HG03064 (cell line): ENCODE measurements around the gene SMIM32.

Source experiments
- ATAC-seq: cut with Tn5 transposase; IDR thresholded peaks from one replicate; pipeline ENCODE4 v1.9.1; 2021; ENCODE audit warnings: low read depth; ENCODE audit not compliant: unreplicated experiment

Gene SMIM32

DNA sequence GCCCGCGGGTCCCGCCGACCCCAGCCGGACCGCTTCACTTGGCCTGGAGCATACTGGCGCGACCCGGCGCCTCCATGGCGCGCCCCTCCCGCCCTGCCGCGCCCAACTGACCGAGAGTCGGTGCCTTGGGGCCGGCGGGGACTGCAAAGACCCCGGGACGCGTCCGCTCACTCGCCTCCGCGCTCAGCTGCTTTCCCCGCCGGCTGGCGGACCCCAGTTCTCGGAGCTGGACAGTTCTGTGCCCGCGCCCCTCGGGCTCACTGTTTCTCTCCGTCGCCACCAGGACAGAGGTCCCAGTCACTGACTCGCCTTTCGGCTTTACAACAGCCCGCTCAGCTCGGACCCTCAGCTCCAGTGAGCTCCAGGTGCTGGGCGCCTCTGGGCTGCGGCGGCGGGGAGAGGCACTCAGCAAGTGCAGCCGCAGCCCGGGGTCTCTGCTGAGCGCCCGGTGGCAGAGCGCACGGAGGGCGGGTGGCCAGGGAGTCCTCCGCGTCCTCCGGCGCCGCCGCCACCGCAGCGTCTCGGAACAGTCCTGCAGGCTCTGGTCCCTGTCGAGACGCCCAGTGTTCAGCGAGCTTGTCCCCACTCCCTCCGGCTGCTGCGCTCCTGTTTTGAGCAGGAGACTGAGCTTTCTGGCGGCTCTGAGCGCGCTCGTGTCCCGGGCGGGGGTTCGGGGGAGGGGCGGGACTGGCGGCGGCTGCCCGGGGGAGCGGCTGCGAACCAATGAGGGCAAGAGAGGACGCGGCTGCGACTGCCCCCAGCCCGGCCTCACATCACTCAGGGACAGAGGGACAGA, at the start of gene SMIM32:
Gene SMIM32, minus strand, starts transcription at position 637 of the 796 bp plus-strand sequence. CDS start 638 bp downstream, outside the sequence.
- no peak for ATAC-seq

DNA sequence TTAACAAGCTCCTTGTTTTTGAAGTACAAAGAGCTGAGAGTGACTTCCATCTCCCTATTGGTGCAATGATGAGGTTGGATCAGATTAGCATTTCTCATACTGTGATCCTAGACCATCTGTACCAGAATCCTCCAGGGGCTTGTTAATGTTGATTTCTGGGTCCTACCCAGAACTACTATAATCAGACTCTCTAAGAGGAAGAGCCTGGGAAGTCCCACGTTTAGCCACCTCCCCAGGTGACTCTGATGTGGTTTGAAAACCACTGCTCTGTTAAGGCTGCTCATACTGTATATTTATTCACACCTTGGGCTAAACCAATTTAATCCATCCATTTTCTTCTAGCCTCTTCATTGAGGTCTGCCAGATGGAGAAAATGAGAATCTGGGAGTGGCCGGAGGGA, 49.6 kb upstream of the SMIM32 start:
- ATAC-seq: peak; percentile 62

DNA sequence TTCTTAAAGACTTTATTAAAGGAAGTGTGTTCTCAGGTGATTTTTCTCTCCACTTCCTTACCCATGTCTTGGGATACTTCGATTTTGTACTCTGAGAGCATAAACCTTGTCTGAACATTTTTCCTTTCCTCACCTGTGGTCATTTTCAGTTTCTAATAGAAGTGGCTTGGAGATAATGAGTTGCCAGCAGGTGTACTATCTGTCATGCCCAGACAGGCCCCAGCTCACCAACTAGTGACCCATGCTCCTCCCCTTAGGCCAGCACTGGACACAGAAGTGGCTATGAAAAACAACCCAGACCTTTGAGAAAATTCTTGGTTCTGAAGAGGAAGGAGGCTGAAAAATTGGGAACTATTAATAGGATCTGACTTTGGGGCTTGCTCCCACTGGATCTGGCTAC, 49.2 kb upstream of the SMIM32 start:
- ATAC-seq: peak; percentile 76

DNA sequence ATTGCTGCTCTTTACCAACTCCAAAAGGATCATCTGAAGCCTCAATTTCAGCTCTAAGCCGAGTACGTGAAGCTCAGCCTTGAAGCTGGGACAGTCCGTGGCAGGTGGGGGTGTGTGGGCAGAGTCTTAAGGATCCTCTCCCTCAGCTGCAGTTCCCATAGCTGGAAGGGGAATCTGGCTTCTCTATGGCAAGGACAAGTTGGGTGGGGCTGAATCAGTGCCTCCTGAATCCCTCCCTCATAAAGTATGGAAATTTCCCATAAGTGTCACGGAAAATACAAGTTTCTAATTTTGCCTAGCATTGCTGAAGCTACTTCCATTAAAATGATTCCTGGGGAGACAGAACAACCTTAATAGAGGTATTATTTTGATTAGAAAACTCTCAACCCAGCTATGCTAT, 47.9 kb upstream of the SMIM32 start:
- no peak for ATAC-seq

DNA sequence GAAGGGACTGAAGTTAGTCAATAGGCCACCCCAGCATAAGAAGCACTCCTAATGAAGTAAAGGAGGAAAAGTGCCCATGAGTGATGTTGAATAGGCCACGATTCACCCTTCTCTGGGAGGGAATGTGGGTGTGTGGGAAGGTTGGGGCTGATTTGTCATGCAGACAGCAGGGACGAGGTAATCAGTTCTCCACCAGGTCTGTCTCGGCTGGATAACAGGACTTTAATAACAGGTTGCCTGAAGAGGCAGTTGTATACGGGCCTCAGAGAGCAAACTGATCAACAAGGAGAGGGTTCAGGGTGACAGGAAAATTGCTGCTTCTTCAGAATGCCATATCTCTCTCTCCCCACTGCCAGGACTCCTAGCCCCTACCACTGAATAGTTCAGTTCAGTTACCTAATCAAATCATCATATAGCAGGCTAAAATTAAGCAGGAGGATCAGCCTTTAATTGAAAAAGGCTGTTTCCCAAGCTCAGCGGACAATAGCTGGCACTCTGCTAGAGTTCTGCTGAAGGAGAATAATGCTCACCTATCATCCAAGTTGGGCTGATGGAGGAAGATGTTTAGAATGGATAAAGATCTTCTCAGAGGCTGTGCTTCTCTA, 43.6 kb upstream of the SMIM32 start:
- no peak for ATAC-seq

DNA sequence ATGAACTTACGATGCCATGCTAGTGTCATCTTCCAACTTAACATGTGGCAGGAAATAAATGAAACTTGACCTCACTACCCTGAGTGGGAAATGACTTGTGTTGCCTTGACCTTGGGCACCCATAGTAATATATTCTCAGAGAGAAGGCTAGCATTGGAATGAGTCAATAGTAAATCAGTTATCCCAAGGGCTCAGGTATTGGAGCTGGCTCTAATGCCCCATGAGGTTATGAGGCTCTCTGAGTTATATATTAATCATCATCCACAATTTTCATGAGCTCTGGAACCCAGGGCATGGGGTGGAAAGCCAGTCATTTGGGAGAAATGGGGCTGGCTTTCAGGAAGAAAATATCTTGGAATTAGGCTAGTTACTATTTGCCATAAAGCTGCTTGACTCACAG, 42.4 kb upstream of the SMIM32 start:
- ATAC-seq: no peak

DNA sequence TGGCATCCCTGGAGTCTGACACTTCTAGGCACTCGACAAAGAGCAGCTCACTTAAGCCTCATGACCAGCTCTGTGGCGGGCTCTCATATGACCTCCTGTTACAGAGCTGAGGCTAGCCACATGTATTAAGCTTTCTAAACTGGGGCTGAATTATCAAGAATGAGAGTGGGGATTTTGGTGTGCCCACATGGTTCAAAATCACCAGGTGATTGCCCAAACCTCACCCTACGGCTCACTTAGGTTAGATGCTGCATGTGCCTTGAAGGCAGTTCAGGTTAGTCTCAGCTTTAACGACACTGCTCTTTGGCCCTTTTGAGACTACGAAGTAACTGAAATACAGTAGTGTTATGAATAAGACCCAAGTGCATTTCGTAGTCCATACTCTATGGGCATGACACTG, 39.4 kb upstream of the SMIM32 start:
- peak; percentile 60 for ATAC-seq

DNA sequence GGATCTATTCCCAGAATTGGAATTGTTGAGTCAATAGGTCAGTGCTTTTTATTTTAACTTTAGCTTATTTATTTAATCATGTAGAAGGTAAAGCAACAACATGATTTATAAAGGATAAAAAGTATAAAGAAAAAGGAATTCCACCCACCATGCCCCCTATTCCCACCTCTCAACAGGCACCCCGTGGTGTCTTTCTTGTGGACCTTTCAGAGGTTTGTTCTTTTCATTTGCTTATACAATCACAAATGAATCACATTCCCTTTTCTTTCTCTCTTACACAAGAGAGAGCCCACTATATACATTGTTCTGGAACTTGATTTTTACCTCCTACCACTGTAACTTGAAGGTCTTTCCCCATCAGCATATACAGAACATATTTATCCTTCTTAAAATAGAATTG, 37.2 kb upstream of the SMIM32 start:
- no peak for ATAC-seq

DNA sequence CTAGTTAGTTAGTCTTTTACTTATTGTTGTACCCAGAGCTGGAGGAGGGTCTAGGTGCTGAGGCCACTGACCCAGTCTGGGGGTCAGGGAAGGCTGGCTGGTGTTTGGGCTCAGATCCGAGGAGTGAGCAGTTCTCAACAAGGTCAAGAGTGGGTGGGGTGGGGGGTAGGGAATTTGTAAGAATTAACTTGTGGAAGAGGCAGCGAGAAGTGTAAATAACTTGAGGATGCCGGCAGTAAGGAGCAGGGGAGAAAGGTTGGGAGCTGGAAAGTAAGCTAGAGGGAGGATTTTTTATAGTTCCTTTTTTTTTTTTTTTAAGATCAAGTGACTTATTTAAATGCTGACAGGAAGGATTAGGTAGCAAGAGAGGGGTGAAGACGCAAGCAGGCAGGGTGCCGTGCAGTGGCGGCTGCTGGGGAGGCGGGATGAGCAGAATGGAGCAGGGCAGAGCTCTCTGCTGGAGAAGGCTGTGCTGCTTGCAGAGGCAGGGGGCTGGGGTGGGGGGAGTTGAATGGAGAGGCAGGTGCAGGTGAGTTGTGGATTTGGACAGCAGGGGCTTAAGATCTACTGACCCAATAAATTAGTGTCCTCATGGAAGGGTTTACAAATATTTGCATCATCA, 35.3 kb upstream of the SMIM32 start:
- ATAC-seq: no peak

DNA sequence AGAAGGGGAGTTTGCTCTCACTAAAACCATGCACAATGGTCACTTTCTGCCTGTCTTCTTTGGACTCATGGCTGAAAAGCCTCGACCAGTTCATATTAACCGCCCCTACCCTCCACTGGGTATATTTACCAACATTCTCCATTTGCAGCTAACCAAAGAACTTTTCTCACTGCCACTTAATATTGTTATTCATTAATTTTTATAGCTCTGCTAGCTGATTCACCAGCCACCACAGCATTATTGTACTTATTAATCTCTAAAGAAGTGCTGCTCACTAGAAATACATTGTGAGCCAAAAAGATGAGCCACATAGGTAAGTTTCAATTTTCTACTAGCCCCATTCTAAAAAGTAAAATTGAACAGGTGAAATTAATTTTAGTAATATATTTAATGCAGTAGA, 33.4 kb upstream of the SMIM32 start:
- ATAC-seq: no peak

DNA sequence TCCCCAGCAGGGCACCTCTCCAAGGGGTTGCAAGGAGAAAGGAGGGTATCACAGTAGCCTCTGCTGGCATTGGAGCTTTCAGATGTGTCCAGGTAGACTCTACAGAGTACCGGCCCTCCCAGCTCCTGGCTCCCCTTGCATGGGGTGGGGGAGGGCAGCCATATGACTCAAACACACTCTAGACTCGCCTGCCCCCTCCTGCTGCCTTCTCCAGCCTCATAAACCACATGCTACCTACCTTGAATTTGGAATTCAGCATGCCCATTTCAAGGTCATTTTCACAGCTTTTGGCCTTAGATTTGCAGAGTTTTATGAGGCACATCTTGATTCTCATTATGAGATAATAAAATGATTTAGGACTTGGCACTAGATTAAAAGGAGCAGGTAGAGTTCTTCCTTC, 32.8 kb upstream of the SMIM32 start:
- no peak for ATAC-seq

DNA sequence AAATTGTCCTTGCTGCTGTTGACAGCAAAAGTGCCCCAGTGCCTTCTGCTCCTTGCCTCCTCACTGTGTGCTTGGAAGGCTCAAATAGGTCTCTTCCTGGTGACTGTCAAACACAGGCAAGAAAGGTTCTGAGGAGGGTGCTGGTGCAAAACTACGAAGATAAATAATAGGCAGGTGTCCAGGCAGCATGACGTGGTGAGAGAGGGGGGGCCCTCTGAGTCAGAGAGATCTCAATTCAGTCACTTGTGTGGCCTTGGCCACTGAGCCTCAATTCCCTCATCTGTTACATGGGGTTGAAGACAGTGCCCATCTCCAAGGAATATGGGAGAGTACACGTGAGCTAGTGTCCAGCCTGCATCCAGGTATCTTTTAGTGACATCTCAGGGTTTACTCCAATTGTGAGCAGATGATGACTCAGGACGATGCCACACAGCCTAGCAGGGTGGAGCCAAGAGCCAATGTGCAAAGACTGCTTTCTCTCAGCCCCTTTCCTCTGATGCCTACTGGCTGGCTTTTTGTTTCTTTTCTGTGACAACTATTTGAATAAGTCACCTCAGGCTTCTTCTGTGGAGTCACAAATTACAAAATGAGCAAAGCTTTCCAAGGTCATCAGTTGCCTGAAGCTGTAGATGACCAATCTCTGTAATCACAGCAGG, 29.7 kb upstream of the SMIM32 start:
- ATAC-seq: no peak

DNA sequence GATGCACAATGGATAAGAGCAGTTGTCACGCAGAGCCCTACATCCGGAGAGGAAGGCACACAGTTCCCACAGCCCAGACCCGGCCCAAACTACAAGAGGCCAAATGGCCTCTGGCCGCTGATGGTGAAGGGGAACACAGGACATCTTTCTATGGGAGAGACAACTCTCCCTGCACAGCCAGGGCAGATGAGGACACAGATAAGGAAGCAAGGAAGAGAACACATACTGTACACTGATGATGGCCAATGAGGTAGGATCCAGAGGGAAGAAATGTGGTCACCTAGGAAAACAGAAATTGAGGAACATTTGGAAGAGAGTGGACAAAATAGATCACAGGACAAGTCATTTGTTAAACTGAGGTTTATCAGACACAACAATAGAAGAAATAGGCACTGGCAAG, 28.4 kb upstream of the SMIM32 start:
- ATAC-seq: no peak

DNA sequence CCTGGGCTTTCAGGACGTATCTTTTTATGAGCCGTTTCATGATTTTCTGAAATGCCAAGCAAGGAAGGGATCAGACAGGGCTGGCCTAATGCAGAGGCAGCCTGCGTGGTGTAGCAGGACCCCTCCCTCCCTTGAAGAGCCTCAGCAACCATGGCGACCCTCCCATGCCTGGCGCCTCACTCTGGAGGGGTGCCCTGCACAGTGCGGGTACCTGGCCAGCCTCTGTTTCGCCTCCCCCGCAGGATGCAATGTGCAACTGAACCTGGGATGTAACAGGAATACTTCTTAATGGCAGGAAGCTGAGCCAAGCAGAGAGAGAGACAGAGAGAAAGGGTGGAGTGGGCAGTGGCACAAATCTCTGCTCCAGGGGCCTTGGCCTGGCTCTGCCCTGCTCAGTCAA, 23.3 kb upstream of the SMIM32 start:
- no peak for ATAC-seq

DNA sequence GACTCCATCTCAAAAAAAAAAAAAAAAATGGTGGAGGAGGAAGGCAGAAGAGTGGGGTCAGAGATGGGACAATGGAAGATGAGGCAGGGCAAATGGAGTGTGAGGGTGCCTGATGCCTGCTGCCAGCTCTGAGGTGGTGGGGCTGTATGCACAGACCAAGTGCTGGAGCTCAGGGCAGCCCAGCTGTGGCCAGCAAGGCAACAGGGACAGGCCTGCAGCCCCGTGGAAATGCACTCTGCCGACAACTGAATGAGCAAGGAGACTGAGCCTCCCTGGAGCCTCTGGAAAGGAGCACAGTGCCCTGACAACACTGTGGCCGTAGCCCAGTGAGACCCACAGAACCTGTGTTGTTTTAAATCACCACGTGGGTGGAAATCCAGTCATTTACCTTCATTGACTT, 22.9 kb upstream of the SMIM32 start:
- ATAC-seq: no peak

DNA sequence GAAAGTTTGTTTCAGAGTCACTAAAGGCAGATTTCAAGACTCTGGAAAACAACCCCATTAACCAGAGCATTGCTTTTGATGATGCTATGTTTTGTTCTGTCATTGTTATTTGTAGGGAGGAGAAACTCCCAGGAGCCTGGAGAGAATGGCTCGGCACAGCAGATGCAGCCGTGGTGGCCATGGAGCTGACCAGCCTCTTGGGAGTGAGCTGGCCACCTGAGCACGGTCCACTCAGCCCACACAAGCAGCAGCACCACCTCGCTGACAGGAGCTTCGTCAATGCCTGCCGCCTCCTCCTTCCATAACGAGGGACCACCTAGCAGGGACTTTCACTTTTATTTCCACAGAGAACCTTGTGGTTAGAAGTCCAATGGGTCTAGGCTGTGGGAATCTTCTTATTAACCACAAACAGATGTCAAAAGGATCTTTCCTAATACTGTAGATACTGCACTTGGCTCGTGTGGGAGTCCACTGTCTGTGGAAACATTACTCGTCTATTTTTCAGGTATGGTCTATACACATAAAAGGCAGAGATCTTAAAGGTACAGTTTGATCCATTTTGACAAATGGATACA, 21.0 kb upstream of the SMIM32 start:
- no peak for ATAC-seq

DNA sequence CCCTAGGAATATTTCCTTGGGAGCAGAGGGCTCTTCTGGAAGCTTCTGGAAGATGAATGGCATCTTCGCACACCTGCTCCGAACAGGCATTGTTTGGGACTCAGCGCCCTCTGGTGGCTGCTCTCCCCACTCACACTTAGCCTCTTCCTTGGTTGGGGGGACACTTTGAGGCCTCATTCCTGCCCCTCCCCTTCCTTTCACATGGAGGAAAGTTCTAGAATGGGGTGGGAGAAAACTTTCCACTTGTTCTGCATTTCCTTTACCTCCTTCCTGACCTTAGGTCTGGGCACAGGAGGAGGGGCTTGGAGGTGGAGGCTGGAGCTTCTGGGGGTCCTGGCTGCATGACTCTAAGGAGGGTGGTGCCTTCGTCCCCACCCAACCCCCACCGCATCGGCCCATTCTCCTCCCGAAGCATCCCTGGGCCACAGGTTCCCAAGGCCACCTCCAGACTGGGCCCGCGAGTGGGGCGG, 19.3 kb upstream of the SMIM32 start:
- no peak for ATAC-seq

DNA sequence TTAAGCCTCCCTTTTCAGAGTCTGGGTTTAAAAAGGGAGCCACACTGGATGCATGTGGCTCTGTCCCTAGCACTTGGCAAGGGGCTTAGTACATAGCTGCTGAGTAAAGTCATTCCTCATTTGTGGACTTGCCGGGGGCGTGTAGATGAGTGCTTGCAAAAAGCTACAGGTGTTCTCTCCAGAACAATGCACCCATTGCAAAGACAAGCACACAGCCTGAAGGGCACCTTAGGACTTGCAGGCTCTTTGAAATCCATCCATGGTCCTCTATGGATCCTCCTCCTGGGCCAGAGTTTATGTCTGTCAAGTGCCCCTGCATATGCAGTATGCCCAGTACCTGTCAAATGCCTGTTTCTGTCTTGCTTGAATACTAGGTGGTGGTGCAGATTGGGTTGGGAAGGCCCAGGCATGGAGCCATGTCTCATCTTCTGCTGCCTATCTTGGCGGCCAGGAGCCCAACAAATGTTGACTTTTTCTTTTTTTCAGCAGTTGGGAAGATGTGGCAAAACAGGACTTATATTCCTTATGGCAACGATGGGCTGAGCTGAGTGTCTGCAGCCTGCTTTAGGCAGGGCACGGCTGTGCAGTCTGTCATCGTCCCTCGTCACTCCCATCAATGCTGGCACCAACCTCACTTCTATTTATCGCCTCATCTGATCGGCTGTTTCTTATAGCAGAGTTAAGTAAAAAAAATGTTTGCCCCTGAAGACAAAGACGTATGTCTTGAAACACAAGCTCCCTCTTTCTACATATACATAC, 18.5 kb upstream of the SMIM32 start:
- no peak for ATAC-seq

DNA sequence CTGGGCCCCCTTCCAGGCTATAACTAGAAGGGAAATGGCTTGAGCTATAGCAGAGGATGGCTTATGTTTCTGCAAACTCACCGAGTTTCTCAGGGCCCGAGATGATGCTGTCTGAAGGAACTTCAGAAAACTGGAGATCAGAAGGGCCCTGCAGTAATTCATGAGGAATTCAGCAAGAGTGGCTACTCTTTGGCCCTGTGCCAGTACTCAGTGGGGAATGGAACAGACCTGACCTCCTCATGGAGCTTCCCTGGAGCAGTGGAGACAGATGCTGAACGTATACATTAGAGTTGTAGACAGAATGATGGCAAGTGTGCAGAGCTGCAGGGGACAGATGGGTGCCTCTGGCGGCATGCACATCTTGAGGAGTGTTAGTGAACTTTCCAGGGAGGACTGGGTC, 17.3 kb upstream of the SMIM32 start:
- ATAC-seq: no peak

DNA sequence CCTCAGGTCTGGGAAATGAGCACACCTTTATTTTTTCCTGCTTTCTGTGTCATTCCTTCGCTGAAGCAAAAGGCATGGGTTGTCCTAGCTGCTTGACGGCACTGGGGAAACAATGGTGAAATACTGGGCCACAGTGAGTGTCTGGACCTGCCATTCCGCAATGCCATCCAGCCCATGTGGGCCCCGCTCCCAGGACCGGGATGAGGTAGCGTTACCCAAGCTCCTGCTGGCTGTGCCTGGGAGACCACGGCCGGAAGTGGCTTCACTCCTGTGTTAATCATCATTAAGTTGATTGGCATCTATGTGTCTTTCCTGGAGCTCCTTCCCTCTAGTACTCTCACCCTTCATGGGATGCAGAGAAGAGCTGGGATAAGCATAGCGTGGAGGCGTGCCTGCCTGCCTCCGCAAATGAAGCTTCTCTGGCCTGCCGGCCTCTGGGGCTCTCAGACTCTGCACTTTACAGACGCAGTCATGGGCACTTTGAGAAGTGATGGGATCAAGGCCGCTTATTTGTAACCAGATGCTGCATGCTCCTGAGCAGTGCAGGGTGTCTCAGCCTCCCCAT, 16.5 kb upstream of the SMIM32 start:
- no peak for ATAC-seq
